Astrocyte (in vitro differentiated cells and primary cell): Measurements from ENCODE around the gene PCP4.

Experiments used
- CTCF ChIP-seq: IDR thresholded peaks from 2 replicates; pipeline ENCODE4 v1.5.1; 2011; ENCODE audit warnings: low read depth, mild to moderate bottlenecking, inconsistent platforms, low read length, moderate library complexity; ENCODE audit not compliant: insufficient read depth
- EZH2 ChIP-seq: IDR thresholded peaks from 2 replicates; pipeline ENCODE4 v1.6.1; 2012; ENCODE audit warnings: mild to moderate bottlenecking, low read length, inconsistent platforms; ENCODE audit not compliant: insufficient read depth

- no peak for TF ChIP-seq CTCF
- no peak for TF ChIP-seq EZH2
These were observed 23.9 kb downstream of the PCP4 start for GRCh38 chr21:39891111-39891510.
